ENCODE results near the gene CHADL.
"Not testable (repeated sequence)": the region's sequence is repeated elsewhere in the genome, so short reads cannot be mapped to it uniquely, and the experiment has no call there.

The CHADL gene

DNA sequence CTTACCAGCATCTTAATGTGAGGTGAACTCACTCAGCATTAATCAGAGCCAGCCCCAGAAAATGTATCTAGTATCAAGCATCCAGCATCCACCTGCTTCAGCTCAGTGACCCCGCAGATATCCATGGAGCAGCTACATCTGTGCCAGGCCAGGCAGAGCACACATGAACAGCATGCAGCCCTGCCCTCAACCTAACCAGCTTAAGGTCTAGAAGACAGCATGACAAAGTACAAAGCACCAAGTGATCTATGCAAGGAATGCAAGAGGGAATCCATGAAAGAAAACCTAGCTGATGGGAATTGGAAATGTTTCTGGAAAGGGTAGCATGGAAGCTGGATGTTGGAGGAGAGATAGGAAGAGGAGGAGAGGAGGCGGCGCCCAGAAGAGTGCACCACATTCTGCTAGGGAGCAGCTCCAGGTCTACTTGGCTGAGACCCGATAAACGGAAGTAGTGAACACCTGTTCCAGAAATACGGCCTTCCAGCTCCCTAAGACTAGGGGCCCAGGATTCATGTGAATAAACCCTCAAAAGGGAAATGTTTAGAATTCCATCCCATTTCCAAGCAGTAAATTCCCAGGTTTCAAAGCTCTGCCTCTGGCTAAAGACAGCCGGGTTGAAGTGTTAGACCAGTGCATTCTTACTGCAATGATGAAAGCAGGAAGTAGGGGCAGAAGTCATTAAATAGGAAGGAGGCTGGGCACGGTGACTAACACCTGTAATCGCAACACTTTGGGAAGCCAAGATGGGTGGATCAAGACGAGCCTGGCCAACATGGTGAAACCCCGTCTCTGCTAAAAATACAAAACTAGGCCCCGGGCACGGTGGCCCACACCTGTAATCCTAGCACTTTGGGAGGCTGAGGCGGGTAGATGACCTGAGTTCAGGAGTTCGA, 59.1 kb downstream of the CHADL start:
- DNase-seq (ENCODE audit: low spot score) = peak; percentile 73

DNA sequence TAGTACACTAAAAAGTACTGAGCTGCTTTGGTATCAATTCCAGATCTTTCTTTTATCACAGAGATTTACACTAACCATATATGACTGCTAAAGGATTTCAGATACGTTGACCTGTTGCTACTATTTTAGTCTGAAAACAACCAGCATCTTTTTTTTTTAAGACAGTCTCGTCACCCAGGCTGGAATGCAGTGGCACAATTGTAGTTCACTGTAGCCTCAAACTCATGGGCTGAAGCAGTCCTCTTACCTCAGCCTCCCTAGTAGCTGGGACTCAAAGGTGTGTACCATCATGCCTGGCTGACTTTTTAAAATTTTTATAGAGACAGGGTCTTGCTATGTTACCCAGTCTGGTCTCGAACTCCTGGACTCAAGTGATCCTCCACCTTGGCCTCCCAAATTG, 59.8 kb downstream of the CHADL start:
- DNase-seq (ENCODE audit: low spot score) = no peak

- DNase-seq (ENCODE audit: low spot score) = not testable (repeated sequence)
Observed at GRCh38 chr22:41180362-41180761, 60.4 kb downstream of the CHADL start.
